ENCODE data around the gene ABCA6. TPM values are rescaled to one million over a fixed set of nuclear protein-coding genes. Genes with fewer than 3 reads are reported as not detected.

ABCA6 gene
- total and polyA plus RNA-seq, 2 donors (not counting 1 experiment from before 2014, with no cell fraction given), result 4.2 to 12.9 TPM

- peak in 1 of 2 donors; percentile 58 for DNase-seq (ENCODE audit: low read depth in 2 of 2)
- Histone ChIP-seq H3K4me2 (ENCODE audit: extremely low read depth, insufficient read depth, low read length) (no peak overlapping the region), H3K4me1 (ENCODE audit: control insufficient read depth, extremely low read depth, insufficient read depth, low read length) (no peaks in the 10 kb centered on the region), H3K27ac (ENCODE audit: insufficient read depth, low read length) (no peak overlapping the region), H3K4me3 (replicated peaks in 1 of 4; ENCODE audit: control extremely low read depth in 1 of 4, insufficient read depth in 1 of 4, low read depth in 3 of 4, low read length in 4 of 4) (no peak overlapping the region), H3K36me3 (ENCODE audit: control insufficient read depth, insufficient read depth, low read length) (no peaks in the 10 kb centered on the region), H2AFZ (ENCODE audit: low read length) (no peak overlapping the region), H3K9ac (ENCODE audit: insufficient read depth, low read length) (no peak overlapping the region), H3K9me3 (ENCODE audit: control insufficient read depth, insufficient read depth, low read depth, low read length) (no peaks in the 10 kb centered on the region), H4K20me1 (ENCODE audit: control insufficient read depth, extremely low read depth, insufficient read depth, low read length) (no peaks in the 10 kb centered on the region), H3K27me3 (ENCODE audit: control insufficient read depth, insufficient read depth, low read length) (no peaks in the 10 kb centered on the region), H3K79me2 (ENCODE audit: control insufficient read depth, insufficient read depth, low read length) (no peaks in the 10 kb centered on the region)
- TF ChIP-seq, protein P1, sequence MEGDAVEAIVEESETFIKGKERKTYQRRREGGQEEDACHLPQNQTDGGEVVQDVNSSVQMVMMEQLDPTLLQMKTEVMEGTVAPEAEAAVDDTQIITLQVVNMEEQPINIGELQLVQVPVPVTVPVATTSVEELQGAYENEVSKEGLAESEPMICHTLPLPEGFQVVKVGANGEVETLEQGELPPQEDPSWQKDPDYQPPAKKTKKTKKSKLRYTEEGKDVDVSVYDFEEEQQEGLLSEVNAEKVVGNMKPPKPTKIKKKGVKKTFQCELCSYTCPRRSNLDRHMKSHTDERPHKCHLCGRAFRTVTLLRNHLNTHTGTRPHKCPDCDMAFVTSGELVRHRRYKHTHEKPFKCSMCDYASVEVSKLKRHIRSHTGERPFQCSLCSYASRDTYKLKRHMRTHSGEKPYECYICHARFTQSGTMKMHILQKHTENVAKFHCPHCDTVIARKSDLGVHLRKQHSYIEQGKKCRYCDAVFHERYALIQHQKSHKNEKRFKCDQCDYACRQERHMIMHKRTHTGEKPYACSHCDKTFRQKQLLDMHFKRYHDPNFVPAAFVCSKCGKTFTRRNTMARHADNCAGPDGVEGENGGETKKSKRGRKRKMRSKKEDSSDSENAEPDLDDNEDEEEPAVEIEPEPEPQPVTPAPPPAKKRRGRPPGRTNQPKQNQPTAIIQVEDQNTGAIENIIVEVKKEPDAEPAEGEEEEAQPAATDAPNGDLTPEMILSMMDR (conservative IDR thresholded peaks at IDR 0.05 in 1 of 2, IDR thresholded peaks at IDR 0.05 in 1 of 2; ENCODE audit: low read depth in 1 of 2, low read length in 2 of 2), result no peak
- no peak for TF ChIP-seq EZH2 (IDR thresholded peaks at IDR 0.05; ENCODE audit: low read length, missing control alignments)
These were observed 8.6 kb upstream of the ABCA6 start for GRCh38 chr17:69150333-69150732.

DNA sequence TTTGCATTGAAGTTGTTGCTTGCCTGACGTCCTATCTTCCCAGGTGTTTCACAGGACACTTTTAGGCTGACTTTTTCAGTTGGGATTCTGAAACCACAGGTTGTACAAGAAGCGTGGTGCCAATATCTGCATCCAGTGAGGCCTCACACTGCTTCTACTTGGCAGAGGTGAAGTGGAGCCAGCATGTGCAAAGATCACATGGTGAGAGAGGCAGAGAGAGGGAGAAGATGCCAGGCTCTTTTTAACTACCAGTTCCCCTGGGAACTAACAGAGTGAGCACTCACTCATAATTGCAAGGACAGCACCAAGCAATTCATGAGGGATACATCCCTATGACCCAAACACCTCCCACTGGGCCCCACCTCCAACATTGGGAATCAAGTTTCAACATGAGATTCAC is 5.8 kb upstream of the ABCA6 start:
- TF ChIP-seq, protein P1 (conservative IDR thresholded peaks at IDR 0.05 in 1 of 2, IDR thresholded peaks at IDR 0.05 in 1 of 2; ENCODE audit: low read depth in 1 of 2, low read length in 2 of 2), result no peak
- no peaks in the 10 kb centered on the region for H3K4me1 ChIP-seq (ENCODE audit: control insufficient read depth, extremely low read depth, insufficient read depth, low read length)
- H3K9me3 ChIP-seq (ENCODE audit: control insufficient read depth, insufficient read depth, low read depth, low read length), result no peaks in the 10 kb centered on the region
- no peaks in the 10 kb centered on the region for H3K27me3 ChIP-seq (ENCODE audit: control insufficient read depth, insufficient read depth, low read length)
- no peaks in the 10 kb centered on the region for H4K20me1 ChIP-seq (ENCODE audit: control insufficient read depth, extremely low read depth, insufficient read depth, low read length)
- no peak overlapping the region for H2AFZ ChIP-seq (ENCODE audit: low read length)
- no peak overlapping the region for H3K4me3 ChIP-seq (replicated peaks in 1 of 4; ENCODE audit: control extremely low read depth in 1 of 4, insufficient read depth in 1 of 4, low read depth in 3 of 4, low read length in 4 of 4)
- no peaks in the 10 kb centered on the region for H3K36me3 ChIP-seq (ENCODE audit: control insufficient read depth, insufficient read depth, low read length)
- no peaks in the 10 kb centered on the region for H3K79me2 ChIP-seq (ENCODE audit: control insufficient read depth, insufficient read depth, low read length)
- no peak for DNase-seq (ENCODE audit: low read depth in 2 of 2)
- no peak overlapping the region for H3K9ac ChIP-seq (ENCODE audit: insufficient read depth, low read length)
- no peak overlapping the region for H3K27ac ChIP-seq (ENCODE audit: insufficient read depth, low read length)
- H3K4me2 ChIP-seq (ENCODE audit: extremely low read depth, insufficient read depth, low read length), result no peak overlapping the region

GRCh38 chr17:69144331-69145255 is 2.9 kb upstream of the ABCA6 start:
- Histone ChIP-seq H3K4me2 (ENCODE audit: extremely low read depth, insufficient read depth, low read length) (no peak overlapping the region), H3K4me1 (ENCODE audit: control insufficient read depth, extremely low read depth, insufficient read depth, low read length) (peaks cover 2% of the 10 kb centered on the region), H3K9ac (ENCODE audit: insufficient read depth, low read length) (no peak overlapping the region), H2AFZ (ENCODE audit: low read length) (peak overlapping the region; percentile 14), H3K9me3 (ENCODE audit: control insufficient read depth, insufficient read depth, low read depth, low read length) (no peaks in the 10 kb centered on the region), H3K27ac (ENCODE audit: insufficient read depth, low read length) (no peak overlapping the region), H3K27me3 (ENCODE audit: control insufficient read depth, insufficient read depth, low read length) (no peaks in the 10 kb centered on the region), H3K4me3 (replicated peaks in 1 of 4; ENCODE audit: control extremely low read depth in 1 of 4, insufficient read depth in 1 of 4, low read depth in 3 of 4, low read length in 4 of 4) (no peak overlapping the region), H4K20me1 (ENCODE audit: control insufficient read depth, extremely low read depth, insufficient read depth, low read length) (no peaks in the 10 kb centered on the region), H3K36me3 (ENCODE audit: control insufficient read depth, insufficient read depth, low read length) (no peaks in the 10 kb centered on the region), H3K79me2 (ENCODE audit: control insufficient read depth, insufficient read depth, low read length) (no peaks in the 10 kb centered on the region)
- no peak for DNase-seq (ENCODE audit: low read depth in 2 of 2)
- no peak for TF ChIP-seq EZH2 (IDR thresholded peaks at IDR 0.05; ENCODE audit: low read length, missing control alignments)
- TF ChIP-seq, protein P1 (conservative IDR thresholded peaks at IDR 0.05 in 1 of 2, IDR thresholded peaks at IDR 0.05 in 1 of 2; ENCODE audit: low read depth in 1 of 2, low read length in 2 of 2), result no peak
